SK-N-SH treated with all-trans-retinoic acid at 6 μM for 48 hours (cell line): Measurements from ENCODE around the gene GTF2F1.

Experiments used
- ARNTL ChIP-seq: fragments of 450-650 bp; formaldehyde crosslinking; IDR thresholded peaks from 2 replicates; pipeline ENCODE4 v1.5.0; 2020; ENCODE audit warnings: low read depth, mild to moderate bottlenecking, moderate library complexity, borderline replicate concordance
- BACH2 ChIP-seq: fragments of 250-450 bp; sonication (Bioruptor Pico); IDR thresholded peaks from 2 replicates; pipeline ENCODE4 v1.9.0; 2021; ENCODE audit warnings: mild to moderate bottlenecking, borderline replicate concordance
- GLIS3 ChIP-seq: fragments of 250-450 bp; sonication (Bioruptor Pico); IDR thresholded peaks from 2 replicates; pipeline ENCODE4 v1.5.0; 2020; ENCODE audit warnings: mild to moderate bottlenecking, moderate library complexity
- TF ChIP-seq, protein P1 (sequence below): fragments of 250-450 bp; sonication (Bioruptor Pico); IDR thresholded peaks from 2 replicates; pipeline ENCODE4 v1.8.0; 2020; ENCODE audit warnings: mild to moderate bottlenecking, moderate library complexity, borderline replicate concordance

DNA sequence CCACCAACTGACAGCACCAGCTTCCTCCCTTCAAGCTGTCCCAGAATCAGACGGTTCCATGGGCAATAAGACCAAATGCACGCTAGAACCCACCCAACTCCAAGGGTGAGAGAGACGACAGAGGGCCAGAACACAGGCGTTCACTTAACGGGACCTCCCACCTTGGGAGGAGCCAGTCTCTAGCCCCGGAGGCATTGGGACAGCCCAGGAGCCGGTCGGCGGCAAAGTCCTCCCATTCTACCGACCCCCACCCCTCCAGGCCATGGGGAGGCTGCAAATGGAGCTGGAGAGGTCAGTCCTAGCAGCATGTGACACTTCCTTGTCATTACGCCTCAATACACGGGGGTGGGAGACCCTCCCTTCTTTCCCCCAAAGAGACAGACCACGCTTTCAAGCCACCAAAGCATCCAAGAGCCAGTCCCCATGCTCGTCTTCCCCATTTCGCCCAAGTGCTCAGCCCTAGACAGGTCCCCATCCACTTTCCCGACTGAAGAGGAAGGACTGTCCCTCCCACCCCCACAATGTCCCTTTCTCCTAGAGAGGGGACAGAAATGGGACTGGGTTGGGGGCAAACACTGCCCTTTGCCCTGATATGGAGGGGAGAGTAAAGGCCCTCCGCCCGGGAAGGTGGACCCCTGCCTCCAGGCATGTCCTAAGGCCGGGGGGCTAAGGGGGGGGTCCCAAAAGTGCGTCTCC lies 30.7 kb upstream of the GTF2F1 start:
- no peak for TF ChIP-seq ARNTL (CRISPR knock-in tag)
- no peak for TF ChIP-seq BACH2 (CRISPR knock-in tag)
- TF ChIP-seq, protein P1, sequence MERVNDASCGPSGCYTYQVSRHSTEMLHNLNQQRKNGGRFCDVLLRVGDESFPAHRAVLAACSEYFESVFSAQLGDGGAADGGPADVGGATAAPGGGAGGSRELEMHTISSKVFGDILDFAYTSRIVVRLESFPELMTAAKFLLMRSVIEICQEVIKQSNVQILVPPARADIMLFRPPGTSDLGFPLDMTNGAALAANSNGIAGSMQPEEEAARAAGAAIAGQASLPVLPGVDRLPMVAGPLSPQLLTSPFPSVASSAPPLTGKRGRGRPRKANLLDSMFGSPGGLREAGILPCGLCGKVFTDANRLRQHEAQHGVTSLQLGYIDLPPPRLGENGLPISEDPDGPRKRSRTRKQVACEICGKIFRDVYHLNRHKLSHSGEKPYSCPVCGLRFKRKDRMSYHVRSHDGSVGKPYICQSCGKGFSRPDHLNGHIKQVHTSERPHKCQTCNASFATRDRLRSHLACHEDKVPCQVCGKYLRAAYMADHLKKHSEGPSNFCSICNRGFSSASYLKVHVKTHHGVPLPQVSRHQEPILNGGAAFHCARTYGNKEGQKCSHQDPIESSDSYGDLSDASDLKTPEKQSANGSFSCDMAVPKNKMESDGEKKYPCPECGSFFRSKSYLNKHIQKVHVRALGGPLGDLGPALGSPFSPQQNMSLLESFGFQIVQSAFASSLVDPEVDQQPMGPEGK (CRISPR knock-in tag), result no peak
- no peak for TF ChIP-seq GLIS3 (CRISPR knock-in tag)
